DMS153 treated with DMSO at 0.1 percent for 48 hours (cell line): Measurements from ENCODE around the gene TBXAS1.

Experiments
- DNase-seq: peaks from one replicate; lab custom pipeline; 2025; ENCODE audit not compliant: unreplicated experiment; lab: John Stamatoyannopoulos, UW

Gene TBXAS1

DNA sequence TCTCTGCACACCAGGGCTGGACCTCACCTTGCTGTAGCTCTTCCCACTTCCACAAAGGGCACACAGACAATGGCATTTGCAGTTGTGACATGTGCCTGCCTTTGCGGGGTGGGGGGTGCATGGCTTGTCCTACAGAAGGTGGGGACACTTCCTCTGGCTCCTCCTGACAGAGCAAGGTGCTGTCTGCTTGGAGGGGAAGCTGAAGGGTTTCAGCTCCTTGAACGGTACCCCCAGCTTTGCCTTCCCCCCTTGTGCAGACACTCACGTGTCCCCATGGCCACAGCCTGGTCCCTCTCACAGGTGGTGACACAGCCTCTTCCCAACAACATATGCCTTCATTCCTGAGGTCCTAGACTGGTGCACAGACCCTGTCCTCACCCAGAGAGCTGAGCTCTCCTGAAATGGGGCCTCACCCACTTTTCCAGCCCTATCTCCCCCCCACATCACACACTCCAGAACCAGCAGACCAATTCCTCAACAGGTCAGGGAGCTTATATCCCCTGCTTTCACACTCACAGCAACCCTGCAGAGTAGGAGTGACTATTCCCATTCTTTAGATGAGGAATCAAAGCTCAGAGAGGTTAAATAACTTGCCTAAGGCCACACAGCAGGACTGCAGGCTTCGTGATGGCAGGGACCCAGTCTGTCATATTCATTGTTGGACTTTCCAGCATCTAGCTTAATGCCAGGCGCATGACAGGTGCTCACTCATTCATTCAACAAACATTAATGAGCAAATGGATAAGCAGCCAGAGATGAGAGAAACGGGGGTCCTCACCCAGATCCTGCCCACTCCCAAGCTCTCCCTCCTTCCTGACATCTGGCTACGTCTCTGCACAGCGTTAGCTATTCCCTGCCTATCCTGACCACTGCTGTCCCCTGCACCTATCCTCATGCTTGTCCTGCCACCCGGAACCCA, 189.3 kb downstream of the TBXAS1 start:
- DNase-seq: no peak

DNA sequence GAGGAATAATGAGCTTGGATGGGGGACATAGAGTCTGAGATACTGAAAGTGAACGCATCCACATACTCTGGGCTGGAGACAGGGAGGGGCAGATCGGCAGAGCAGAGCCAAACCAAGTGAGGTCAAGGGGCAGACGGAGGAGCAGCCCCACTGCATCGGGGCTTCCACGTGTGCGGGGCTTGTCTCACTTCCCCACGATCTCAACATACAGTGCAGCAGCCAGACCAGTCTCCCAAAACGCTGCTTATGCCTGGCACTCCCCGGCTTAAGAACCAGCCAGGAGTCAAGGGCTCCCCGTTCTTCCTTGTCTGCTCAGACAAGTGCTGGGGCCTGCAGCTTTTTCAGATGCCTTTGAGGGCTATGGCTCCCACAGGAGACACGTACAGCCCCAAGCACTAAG, 190.1 kb downstream of the TBXAS1 start:
- DNase-seq: no peak

DNA sequence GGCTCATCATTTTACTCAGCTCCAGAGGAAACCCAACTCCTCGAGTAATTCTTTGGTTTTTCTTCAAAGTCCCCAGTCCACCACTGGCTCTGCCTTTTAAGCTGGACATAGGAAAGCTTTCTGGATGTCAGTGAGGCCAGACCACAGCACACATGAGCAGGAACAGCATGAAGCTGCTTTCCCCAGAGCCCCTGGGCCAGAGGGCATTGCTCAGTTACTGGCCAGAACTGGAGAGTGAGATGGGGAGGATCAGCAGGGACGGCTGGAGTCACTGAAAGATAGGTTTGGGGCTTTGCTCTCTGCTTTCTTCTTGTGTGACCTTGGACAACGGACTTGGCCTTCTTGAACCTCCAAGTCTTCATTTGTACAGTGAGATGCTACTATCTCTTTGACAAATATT, 190.5 kb downstream of the TBXAS1 start:
- DNase-seq: no peak

DNA sequence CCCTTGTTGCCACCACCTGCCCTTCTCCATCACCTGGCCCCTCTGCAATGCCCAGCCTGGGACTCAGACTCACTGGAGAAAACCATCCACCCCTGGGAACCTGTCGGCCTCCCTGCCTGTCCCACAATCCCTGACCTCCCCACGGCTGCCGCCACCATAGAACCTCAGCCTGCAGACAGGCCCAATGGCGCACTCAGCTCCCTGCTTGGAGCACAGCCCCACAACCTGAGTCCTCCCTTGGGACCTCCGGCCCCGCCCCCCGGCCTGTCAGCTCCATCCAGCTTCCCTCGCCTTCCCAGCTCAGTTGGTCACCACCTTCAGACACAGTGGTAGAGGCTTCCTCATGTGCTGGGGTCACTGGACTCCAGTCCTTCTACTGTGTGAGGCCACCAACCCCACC, 192.5 kb downstream of the TBXAS1 start:
- DNase-seq: no peak

DNA sequence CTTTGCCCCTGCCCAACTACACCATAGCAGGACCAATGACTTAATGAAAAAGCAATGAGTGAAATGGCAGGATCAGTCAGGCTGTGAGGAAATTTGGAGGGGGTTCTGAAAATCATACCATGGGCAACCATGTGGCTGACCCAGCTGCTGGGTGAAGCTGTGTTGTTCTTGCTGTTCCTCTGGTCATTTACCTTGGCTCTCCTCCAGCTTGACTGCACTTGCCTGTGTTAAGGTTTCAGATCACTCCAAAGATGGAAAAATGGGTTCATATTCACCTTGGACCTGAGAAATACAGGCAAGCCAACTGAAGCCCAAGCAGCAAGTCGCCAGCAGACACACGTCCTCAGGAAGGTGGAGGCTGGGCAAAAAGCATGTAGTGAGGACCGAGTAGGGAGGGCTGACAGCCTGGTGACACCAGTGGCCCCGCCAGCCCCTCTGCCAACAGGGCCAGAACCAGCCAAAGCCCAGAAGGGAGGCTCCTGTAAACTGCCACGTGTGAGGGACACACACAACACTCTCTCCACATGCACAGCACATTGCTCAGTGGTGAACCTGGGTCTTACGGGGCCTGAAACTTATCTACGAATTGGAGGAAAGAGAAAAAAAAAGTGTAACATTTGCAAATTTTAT, 193.6 kb downstream of the TBXAS1 start:
- DNase-seq: no peak

DNA sequence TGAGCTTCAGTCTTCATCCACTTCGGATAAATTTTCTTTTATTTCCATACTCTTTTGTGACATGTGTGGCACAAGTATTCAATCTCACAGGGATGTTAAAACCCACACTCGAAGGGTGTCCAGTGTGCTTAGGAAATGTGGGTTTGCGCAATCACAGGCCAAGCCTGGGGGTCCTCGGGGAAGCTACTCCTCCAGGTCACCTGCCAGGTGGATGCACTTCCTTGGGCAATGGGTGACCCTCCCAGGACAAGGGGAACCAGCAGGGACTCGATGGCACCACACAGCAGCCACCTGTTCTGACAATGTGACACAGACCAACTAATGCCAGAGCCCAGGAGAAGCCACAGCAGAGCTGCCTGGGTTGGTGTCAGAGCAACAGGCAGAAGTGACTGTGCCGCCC, 194.7 kb downstream of the TBXAS1 start:
- no peak for DNase-seq

DNA sequence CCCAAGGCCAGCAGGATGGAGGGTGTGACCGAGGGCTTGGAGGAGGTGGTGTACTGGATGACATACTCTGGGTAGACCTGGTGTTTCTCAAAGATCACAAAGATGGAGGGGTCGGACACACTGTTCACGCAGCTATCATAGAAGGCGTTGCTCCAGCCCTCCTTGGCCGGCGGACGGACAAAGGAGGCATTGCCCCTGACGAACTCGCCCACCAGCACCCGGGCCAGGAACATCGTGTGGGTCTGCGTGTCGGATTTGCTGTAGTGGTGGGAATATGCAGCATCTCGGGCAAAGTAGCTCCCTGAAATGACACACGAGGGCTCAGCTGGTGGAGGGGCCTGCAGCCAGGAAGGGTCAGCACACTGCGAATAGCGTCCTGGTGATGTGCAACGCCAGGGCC, 195.5 kb downstream of the TBXAS1 start:
- no peak for DNase-seq

DNA sequence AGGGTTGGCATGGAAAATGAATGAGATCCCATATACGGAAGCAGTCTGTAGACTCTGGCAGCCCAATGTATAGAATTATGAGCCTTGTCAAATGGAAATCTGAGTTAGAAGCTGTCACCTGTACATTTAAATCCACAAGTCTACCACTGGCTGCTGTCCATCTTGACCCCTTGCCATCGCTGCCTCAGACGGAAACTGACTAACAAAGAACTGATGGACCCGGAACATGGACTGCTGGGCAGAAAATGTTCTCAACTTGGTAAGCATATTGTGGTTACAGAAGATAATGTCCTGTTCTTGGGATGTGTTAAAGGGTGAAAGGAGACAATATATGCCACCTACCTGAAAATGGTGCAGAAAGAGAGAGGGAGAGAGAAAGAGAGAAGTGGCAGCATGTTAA, 196.2 kb downstream of the TBXAS1 start:
- no peak for DNase-seq

DNA sequence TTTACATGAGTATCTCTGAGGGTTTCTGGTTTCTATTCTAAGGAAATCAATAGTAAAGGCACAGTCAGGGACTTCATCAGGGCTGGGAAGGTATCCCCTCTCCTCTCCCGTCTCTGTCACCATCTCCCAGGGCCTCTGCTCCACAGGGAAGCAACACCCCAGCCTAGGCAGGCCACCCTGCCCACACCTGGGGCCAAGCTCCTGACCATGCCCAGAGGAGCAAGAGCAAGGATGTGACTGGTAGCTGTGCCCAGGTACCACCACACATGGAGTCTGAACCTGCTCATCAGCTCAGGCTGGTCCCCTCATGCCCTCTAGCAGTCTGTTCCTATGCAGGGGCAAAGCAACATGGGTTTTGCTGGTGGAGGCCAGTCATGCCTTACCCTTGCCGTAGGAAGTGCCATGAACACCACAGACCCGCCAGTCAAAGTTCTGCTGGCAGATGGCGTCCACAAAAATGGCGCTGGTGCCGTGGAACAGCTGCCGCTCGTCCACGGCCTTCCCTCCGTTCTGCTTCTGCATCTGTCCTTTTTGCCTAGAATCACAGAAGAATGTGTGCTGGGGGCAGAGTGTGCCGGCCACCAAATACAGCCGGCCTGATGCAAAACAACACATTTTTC, 196.9 kb downstream of the TBXAS1 start:
- no peak for DNase-seq

DNA sequence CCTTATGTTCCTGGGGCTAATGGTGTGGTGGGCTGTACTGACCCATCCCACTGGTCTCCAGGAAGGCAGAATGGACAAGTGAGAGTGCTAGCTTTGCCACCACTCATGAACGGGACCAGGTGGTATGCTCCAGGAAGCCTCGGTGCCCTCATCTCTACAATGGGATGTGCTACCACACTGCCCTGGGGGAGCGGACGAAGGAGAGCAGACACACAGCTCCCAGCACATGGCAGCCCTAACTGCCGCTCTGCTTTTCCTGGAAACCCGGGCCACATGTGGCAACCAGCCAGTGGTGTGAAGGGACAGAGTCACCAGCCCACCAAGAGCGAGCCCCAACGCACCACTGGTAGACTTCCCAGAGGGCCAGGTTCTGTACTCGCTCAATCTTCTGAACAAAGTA, 197.9 kb downstream of the TBXAS1 start:
- DNase-seq: no peak

DNA sequence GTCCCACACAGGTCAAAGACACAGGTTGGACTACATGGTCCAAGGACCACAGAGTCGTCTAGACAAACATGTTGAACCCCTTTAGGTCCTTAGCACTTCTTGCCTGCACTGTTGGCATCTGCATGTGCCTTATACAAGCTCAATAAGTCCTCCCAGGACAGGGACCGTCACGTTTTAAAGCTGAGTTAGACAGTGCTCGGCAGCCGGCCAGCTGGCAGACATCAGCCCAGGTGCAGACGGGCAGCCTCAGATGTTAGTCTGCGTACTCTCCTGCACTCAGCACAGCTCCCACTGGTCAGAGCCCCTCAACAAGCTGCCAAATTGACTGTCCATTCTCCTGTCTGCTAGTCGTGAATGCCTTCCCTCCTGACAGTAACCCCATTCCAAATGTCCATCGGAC, 198.8 kb downstream of the TBXAS1 start:
- DNase-seq: no peak

DNA sequence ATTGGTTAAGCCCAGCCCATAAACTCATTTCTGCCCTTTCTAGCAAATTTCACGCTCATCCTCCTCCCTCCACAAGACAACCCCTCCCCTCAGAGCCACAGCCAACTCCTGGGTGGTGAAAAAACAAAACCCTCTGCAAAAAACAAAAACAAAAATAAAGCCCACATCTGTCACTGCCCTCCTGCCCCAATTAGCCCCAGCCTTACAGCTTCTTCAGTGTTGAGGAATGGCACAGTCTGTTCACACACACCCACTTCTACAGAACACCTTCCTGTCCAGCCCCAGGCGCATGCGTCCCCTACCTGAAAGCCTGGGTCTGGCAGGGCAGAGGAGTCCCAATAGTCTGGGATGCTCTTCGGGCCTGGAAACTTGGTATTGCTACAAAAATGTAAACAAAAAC, 199.2 kb downstream of the TBXAS1 start:
- no peak for DNase-seq

DNA sequence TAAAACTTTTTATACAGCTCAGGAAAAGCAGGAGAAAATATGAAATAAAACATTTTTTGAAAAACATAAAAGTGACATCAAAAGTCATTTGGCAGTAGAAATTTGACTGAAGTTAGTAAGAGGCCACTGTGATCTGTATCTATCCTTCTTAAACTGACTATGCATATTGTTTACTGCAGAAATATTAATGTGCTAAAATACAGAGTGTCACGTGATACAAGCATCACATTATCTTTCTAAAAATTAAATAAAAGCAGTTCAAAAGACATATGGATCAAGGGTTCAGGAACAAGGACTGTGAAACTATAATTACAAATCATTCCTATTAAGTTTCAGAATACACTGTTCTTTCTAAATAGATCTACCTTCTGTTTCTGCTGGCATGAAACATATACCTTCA, 200.0 kb downstream of the TBXAS1 start:
- no peak for DNase-seq

DNA sequence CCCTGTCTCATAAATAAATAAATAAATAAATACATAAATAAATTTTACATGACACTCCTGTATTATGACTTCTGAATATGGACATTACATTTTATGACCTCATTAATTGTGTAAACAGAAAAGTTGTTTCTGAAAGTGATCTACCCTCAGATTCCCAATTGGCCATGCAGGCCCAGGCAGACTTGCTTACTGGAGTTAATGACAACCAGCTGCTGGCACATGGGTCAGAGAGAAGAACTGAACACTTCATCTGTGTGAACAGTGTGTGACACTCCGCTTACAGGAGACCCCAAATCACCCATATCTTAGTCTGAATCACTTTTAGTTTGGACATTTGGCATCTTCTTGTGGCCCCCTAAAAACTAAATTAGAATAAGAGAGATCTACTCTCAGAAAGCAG, 202.3 kb downstream of the TBXAS1 start:
- DNase-seq: no peak

DNA sequence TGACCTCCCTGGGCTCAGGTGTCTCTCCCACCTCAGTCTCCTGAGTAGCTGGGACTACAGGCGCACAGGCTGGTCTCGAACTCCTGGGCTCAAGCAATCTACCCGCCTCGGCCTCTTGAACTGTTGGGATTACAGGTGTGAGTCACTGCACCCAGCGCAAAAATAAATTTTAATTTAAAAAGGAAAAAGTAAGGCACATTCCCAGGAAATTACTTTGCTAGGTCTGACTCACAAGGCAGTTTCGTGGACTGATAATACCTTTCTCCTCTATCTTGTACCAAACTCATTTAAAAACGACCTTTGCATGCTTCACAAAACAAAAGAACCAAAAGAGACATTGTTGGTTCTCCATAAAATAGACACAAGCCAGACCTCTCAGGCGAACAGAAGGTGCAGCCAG, 204.0 kb downstream of the TBXAS1 start:
- no peak for DNase-seq

DNA sequence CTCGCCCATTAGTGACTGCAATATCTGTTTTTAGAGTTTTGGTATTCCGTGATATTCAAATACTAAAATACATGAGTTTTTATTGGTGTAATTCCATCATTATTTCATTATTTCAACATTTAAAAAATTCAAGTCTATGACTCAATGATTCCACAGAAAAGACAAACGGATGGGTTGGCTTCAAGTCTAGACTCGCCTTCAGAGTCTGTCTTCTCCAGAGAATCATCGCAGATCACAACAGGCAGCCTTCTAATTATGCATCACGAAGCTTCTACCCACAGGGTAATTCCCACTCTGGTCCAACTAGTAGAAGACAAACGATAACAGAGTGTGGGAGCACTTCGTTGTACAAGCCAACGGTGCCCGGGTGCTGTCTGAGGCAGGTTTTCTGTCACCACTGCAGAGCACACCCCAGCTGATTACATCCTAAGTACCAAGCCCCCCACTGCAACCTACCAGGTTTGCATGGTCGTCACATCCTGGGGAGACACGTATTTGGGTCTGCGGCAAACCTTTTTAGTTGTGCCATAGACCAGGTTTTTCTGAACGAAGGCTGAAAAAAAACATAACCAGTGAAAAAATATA, 204.8 kb downstream of the TBXAS1 start:
- no peak for DNase-seq

DNA sequence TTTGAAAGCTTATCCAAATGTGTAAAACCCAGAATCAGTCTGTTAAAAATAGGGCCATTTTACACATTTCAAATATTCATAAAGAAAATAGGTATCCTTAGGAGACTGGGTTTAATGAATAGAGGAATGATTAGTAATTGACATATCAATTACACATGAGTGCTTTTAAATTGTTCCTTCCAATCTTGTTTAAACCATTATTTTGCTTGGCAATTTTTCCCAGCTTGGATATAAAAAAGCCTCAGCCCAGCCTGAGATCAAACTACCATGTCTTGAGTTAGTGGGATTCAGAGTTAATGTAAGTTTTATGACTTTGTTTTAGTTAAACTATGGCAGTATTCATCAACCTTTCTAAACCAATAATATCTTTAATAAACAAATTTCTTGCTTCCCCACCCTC, 205.4 kb downstream of the TBXAS1 start:
- DNase-seq: no peak

DNA sequence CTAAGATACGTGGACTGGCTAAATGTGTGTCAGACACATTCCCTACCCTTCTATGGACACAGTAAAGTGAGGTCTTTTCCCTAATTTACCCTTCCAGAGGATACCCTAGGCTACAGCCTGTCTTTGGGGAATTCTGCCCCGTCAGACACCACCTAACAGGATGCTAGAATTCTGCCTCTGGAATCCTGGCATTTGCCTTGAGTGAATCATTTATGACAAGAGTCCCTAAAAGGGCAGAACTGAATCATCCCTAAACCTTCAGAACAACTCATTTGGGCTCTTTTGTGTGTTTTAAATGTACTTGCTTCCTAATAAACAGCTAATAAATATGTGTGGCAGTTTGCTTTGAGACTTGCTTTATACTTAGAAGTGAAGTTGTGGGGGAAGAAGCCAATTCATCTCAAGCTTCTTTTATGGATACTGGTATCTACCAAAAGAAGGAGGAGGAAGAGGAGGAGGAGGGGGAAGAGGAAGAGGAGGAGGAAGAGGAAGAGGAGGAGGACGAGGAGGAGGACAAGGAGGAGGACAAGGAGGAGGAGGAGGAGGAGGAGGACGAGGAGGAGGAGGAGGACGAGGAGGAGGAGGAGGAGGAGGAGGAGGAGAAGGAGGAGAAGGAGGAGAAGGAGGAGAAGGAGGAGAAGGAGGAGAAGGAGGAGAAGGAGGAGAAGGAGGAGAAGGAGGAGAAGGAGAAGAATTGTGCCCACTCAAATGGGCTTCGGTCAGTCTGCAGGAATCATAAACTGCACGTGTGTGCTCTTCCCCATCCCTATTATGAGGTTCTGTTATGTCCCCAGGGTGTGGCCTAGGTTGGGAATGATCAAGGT, 206.5 kb downstream of the TBXAS1 start:
- DNase-seq: no peak

DNA sequence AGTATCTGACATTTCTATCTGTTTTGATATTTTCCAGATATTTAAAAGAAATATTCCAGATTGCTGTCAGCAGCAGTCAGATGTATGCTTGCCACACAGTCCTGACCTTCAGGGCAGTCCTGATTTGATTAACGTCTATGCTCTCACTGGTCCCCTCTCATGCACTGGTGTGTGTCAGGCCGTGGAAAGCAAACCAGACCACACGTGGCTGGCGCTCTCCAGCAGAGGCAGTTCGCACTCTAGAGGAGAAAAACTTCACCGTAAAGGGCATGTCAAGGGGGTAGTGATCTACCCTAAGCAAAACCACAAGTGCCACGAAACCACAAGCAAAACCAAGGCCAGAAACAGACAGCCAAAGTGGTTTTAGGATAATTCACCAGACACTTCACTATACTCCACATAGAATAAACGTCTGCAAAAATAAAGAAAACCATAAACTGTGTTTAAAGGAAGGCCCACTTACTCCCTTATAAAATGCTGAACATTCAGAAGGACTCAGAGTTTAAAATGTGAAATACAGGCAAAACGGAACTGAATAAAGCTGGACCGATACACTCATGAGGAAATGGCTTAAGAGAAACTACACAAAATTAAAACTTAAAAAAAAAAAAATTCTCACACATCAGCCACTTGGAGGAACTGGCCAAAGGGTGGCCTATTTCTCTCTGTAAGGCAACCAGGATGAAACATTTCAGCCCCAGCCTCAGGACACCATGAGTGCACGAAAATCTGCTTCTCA, 207.3 kb downstream of the TBXAS1 start:
- DNase-seq: no peak

DNA sequence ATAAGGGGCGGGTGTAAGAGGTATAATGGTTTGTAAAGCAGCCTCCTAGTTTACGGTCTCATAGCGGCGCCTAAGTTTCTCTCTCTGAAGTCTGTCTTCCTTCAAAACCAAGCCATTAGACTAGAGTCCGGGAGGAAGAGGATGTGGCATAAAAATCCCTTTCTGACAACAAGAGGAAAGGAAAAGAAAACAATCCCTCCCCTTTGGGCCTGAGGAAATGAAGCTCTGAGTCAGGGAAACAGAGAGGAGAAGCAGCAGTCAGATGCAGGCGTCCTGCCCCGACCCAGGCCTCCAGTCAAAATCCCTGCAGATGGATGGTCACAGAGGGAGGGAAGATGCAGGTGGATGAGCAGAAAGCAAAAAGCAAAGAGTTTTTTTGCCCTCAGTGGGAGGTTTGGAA, 210.0 kb downstream of the TBXAS1 start:
- no peak for DNase-seq
